A673 (cell line): ENCODE results near the gene CA6. TPM values are rescaled to one million over a fixed set of nuclear protein-coding genes. Genes with fewer than 3 reads are reported as not detected.

ENCODE experiments used
- BruUV-seq: library from RNA; stranded (reverse); fragments of 400-500 nt; replicated peaks from 2 replicates; lab custom pipeline; 2021; lab: Mats Ljungman, UMichigan
- CTCF ChIA-PET: fragments of 300-600 bp; sonication (Branson Sonifier 250); formaldehyde crosslinking; loops from one replicate; lab custom pipeline; 2022; ENCODE audit warnings: antibody characterized with exemption; lab: Charles Lee
- POLR2A ChIA-PET: fragments of 300-600 bp; sonication (Branson Sonifier 250); formaldehyde crosslinking; loops from one replicate; lab custom pipeline; 2022; ENCODE audit warnings: antibody characterized with exemption; ENCODE audit not compliant: low non-redundant PET; lab: Charles Lee
- DNase-seq: peaks from one replicate; pipeline ENCODE4 v3.0.0-alpha.2; 2015; ENCODE audit warnings: low spot score
- H3K27ac ChIP-seq: fragments of 200-600 bp; sonication (generic); 2 replicates; pipeline ENCODE4 v1.5.1; 2016; ENCODE audit warnings: mixed run types, low read depth, mild to moderate bottlenecking, mixed read lengths, antibody characterized with exemption, low read length; ENCODE audit not compliant: poor library complexity, severe bottlenecking
- H3K27me3 ChIP-seq: fragments of 200-600 bp; sonication (generic); replicated peaks from 2 replicates; pipeline ENCODE4 v1.6.1; 2017; ENCODE audit warnings: mixed run types, low read depth, mild to moderate bottlenecking, mixed read lengths, antibody characterized with exemption, low read length; ENCODE audit not compliant: insufficient read depth, poor library complexity
- H3K36me3 ChIP-seq: fragments of 200-600 bp; sonication (generic); 2 replicates; pipeline ENCODE4 v1.6.1; 2016; ENCODE audit warnings: mixed run types, mild to moderate bottlenecking, mixed read lengths, antibody characterized with exemption, low read length; ENCODE audit not compliant: insufficient read depth, poor library complexity, severe bottlenecking
- H3K4me1 ChIP-seq: fragments of 200-600 bp; sonication (generic); 2 replicates; pipeline ENCODE4 v1.6.1; 2017; ENCODE audit warnings: mixed run types, mild to moderate bottlenecking, mixed read lengths, antibody characterized with exemption, low read length; ENCODE audit not compliant: insufficient read depth, poor library complexity, severe bottlenecking
- H3K4me3 ChIP-seq: fragments of 200-600 bp; sonication (generic); 2 replicates; pipeline ENCODE4 v1.5.1; 2016; ENCODE audit warnings: low read depth, mixed run types, mild to moderate bottlenecking, mixed read lengths, low read length; ENCODE audit not compliant: poor library complexity, severe bottlenecking
- H3K9me3 ChIP-seq: fragments of 200-600 bp; sonication (generic); 2 replicates; pipeline ENCODE4 v1.6.1; 2016; ENCODE audit warnings: mixed run types, low read depth, mild to moderate bottlenecking, mixed read lengths, antibody characterized with exemption, low read length; ENCODE audit not compliant: poor library complexity, severe bottlenecking
- CTCF ChIP-seq: fragments of 300-800, 200-600 bp; sonication (generic); conservative IDR thresholded peaks from 2 replicates; pipeline ENCODE4 v1.5.1; 2017; ENCODE audit warnings: low read depth, mild to moderate bottlenecking, antibody characterized with exemption, low read length, moderate library complexity, mixed read lengths
- EZH2 ChIP-seq: fragments of 200-600 bp; sonication (generic); IDR thresholded peaks from 2 replicates; pipeline ENCODE4 v1.6.1; 2017; ENCODE audit warnings: borderline replicate concordance, low read depth, mild to moderate bottlenecking, mixed read lengths, antibody characterized with exemption, low read length; ENCODE audit not compliant: poor library complexity, severe bottlenecking
- intact Hi-C: fragments of 100-400 bp; cut with micrococcal nuclease; formaldehyde crosslinking; loops from one replicate; pipeline ENCODE4 v1.10.0; 2022; ENCODE audit not compliant: unreplicated experiment
- total RNA-seq: library from RNA; stranded (reverse); gene quantifications from 2 replicates; pipeline ENCODE4 v1.2.3, GENCODE V29; 2021

The CA6 gene
- total RNA-seq, 1 experiment from 2014 or later = not detected

GRCh38 chr1:8986814-8987190 is 41.1 kb downstream of the CA6 start:
- Histone ChIP-seq H3K27ac (no peak overlapping the region), H3K4me1 (no peaks in the 10 kb centered on the region), H3K36me3 (no peaks in the 10 kb centered on the region), H3K27me3 (no peaks in the 10 kb centered on the region), H3K4me3 (no peak overlapping the region), H3K9me3 (no peaks in the 10 kb centered on the region)
- DNase-seq = no peak
- ChIA-PET POLR2A (no interaction called here), CTCF (interaction anchor here (0.6 to 0.8 kb wide), 2 partner anchors 18 to 105 kb away, joined by 3 read pairs; no protein-coding TSS in a partner anchor)
- intact Hi-C loops = no loop called here
- TF ChIP-seq CTCF (no peak), EZH2 (no peak)
- BruUV-seq = no TSS peak

GRCh38 chr1:8987881-8988617 is 42.4 kb downstream of the CA6 start:
- no peaks in the 10 kb centered on the region for H3K36me3 ChIP-seq
- CTCF ChIA-PET = interaction anchor here (1.1 to 2.6 kb wide), 3 partner anchors 17 to 70 kb away, joined by 3 to 10 read pairs (median 4); no protein-coding TSS in a partner anchor
- no peak overlapping the region for H3K27ac ChIP-seq
- H3K4me1 ChIP-seq = no peaks in the 10 kb centered on the region
- POLR2A ChIA-PET = no interaction called here
- DNase-seq = peak; percentile 56
- intact Hi-C loops = loop anchor here (1.0 kb wide), 1 partner anchor 70 kb away; no protein-coding TSS in a partner anchor
- no peaks in the 10 kb centered on the region for H3K9me3 ChIP-seq
- no peak overlapping the region for H3K4me3 ChIP-seq
- peak; percentile 96 for TF ChIP-seq CTCF
- no peak for TF ChIP-seq EZH2
- H3K27me3 ChIP-seq = no peaks in the 10 kb centered on the region
- BruUV-seq = no TSS peak

- CTCF ChIA-PET = interaction anchor here (1.4 to 2.6 kb wide), 3 partner anchors 16 to 70 kb away, joined by 3 to 10 read pairs (median 6); no protein-coding TSS in a partner anchor
- no peak overlapping the region for H3K4me3 ChIP-seq
- DNase-seq = no peak
- no peaks in the 10 kb centered on the region for H3K27me3 ChIP-seq
- H3K27ac ChIP-seq = no peak overlapping the region
- POLR2A ChIA-PET = no interaction called here
- intact Hi-C loops = loop anchor here (1.0 kb wide), 1 partner anchor 70 kb away; no protein-coding TSS in a partner anchor
- no peaks in the 10 kb centered on the region for H3K9me3 ChIP-seq
- no peaks in the 10 kb centered on the region for H3K4me1 ChIP-seq
- BruUV-seq = no TSS peak
- no peak for TF ChIP-seq CTCF
- TF ChIP-seq EZH2 = no peak
- H3K36me3 ChIP-seq = no peaks in the 10 kb centered on the region
Measured at GRCh38 chr1:8988618-8988967, 42.9 kb downstream of the CA6 start.
